Common myeloid progenitor, CD34-positive (primary cell): ENCODE data around the gene FAM13C.

Experiments used
- CTCF ChIA-PET: fragments of 350-600 bp; sonication (Branson Sonifier 250); formaldehyde crosslinking; loops from one replicate; lab custom pipeline; 2021; ENCODE audit warnings: antibody characterized with exemption; lab: Charles Lee
- POLR2A ChIA-PET: fragments of 350-600 bp; sonication (Branson Sonifier 250); formaldehyde crosslinking; loops from one replicate; lab custom pipeline; 2021; ENCODE audit warnings: antibody characterized with exemption; lab: Charles Lee
- DNase-seq, 3 donors: peaks; one replicate each; pipeline versions ENCODE4 v3.0.0 to v3.0.0-alpha.2; 2013
- H3K27ac ChIP-seq, 2 experiments: 1 replicate in 1 of 2; 2 replicates in 1 of 2; pipeline ENCODE4 v1.7.0; 2013; ENCODE audit warnings: inconsistent platforms in 2 of 2, low read length in 2 of 2, mild to moderate bottlenecking in 2 of 2, low read depth in 1 of 2, moderate library complexity in 1 of 2; ENCODE audit not compliant: severe bottlenecking in 2 of 2, insufficient read depth in 1 of 2, poor library complexity in 1 of 2
- H3K27me3 ChIP-seq, 5 experiments: replicated peaks in 2 of 5; 1 replicate in 3 of 5; 2 replicates in 2 of 5; pipeline versions ENCODE4 v1.6.1 to v1.7.0; 2013; ENCODE audit warnings: low read length in 4 of 5, mild to moderate bottlenecking in 2 of 5, moderate library complexity in 2 of 5, inconsistent platforms in 1 of 5; ENCODE audit not compliant: insufficient read depth in 5 of 5, control insufficient read depth in 4 of 5
- H3K36me3 ChIP-seq, 4 experiments: 1 replicate in 2 of 4; 2 replicates in 2 of 4; pipeline versions ENCODE4 v1.6.1 to v1.7.0; 2013; ENCODE audit warnings: low read length in 3 of 4, control low read depth in 1 of 4, mild to moderate bottlenecking in 1 of 4; ENCODE audit not compliant: control insufficient read depth in 4 of 4, insufficient read depth in 4 of 4
- H3K4me1 ChIP-seq, 4 experiments: 1 replicate in 3 of 4; 2 replicates in 1 of 4; pipeline versions ENCODE4 v1.6.1 to v1.7.1; 2013; ENCODE audit warnings: low read length in 3 of 4, mild to moderate bottlenecking in 3 of 4, control low read depth in 1 of 4, inconsistent platforms in 1 of 4, moderate library complexity in 1 of 4; ENCODE audit not compliant: control insufficient read depth in 4 of 4, insufficient read depth in 4 of 4; ENCODE audit errors: control extremely low read depth in 1 of 4
- H3K4me3 ChIP-seq, 7 experiments: 1 replicate in 4 of 7; 2 replicates in 3 of 7; pipeline versions ENCODE4 v1.5.1 to v1.7.0; 2013; ENCODE audit warnings: mild to moderate bottlenecking in 7 of 7, low read length in 6 of 7, moderate library complexity in 6 of 7, inconsistent platforms in 2 of 7, low read depth in 2 of 7, control low read depth in 1 of 7; ENCODE audit not compliant: insufficient read depth in 4 of 7, control insufficient read depth in 1 of 7; ENCODE audit errors: extremely low read depth in 1 of 7
- H3K9me3 ChIP-seq, 5 experiments: 1 replicate in 4 of 5; 2 replicates in 1 of 5; pipeline versions ENCODE4 v1.6.1 to v1.7.1; 2013; ENCODE audit warnings: low read length in 4 of 5, mild to moderate bottlenecking in 2 of 5, inconsistent platforms in 1 of 5, low read depth in 1 of 5, moderate library complexity in 1 of 5; ENCODE audit not compliant: control insufficient read depth in 4 of 5, insufficient read depth in 2 of 5; ENCODE audit errors: control extremely low read depth in 1 of 5
- WGBS: methylation state at CpG from one replicate; pipeline ENCODE4 v1.1.5; 2013; ENCODE audit not compliant: insufficient coverage; 5-methylcytosine and 5-hydroxymethylcytosine counted together

The FAM13C gene

DNA sequence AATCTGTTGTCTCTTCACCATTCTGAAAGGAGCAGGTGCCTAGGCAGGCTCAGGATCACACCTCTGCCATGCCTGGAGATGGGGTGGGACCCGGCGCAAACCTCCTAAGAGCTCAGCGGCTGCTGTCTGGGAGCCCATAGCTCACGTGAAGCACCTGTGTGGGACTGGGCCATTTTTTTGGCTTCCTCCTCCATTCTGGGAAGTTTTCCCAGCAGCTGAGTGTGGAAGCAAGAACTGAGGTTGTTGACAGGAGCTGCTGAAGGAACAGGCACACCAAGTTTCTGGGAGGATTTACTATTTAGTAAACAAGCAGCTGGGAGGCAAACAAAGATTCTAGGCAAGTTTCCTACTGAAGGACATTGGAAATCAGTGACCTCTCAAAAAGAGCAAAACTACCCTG, 77.3 kb downstream of the FAM13C start:
- POLR2A ChIA-PET, result no interaction called here
- WGBS, result 98% methylated on average over 4 of the region's 4 CpGs
- H3K4me1 ChIP-seq, result peaks cover 0 to 10% (median 8%) of the 10 kb centered on the region in 4 experiments

DNA sequence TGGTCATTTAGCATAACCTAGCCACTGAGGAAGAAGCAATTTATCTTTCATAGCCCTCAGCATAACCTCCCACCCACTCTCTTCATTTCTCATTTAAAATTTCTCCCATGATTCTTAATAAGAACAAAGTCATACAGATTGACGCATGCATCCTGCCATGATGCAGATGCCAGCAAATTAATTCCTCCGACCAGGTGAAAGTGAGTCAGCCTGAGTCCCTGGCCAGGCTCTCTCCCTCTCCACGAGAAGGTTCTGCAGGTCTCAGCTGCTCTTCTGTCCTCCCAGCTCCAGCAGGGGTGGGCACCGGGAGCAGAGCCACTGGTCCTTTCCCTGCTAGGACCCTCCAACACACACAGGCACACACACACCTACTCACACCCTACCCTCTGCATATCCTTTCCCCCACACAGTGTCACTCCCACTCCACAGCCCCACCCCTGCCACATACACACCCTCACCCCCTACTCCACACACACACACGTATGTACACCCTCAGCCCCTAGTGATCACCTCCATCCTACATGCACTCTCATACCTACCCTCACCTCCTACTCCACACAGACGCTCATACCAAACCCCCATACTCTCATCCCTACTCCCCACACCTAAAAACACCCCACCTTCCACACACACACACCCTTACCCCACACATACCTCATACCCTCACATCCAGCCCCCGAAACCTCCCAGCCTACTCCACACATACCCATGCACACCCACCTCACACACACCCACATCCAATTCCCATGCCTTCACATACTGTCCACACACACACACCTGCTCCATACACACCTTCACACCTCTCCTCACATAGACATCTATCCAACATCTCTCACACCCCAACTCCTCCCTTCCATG, 78.0 kb downstream of the FAM13C start:
- Histone ChIP-seq H3K4me3 (no peak overlapping the region), H3K36me3 (no peaks in the 10 kb centered on the region), H3K4me1 (peaks cover 0 to 13% (median 9%) of the 10 kb centered on the region in 4 experiments), H3K27ac (no peak overlapping the region), H3K9me3 (no peaks in the 10 kb centered on the region), H3K27me3 (no peaks in the 10 kb centered on the region)
- ChIA-PET POLR2A (no interaction called here), CTCF (no interaction called here)
- DNase-seq, result peak in 1 of 3 donors; percentile 13
- WGBS, result 93% methylated on average over 5 of the region's 7 CpGs

More for the DNA sequence above, 77.3 kb downstream of the FAM13C start:
- Histone ChIP-seq H3K27me3 (no peaks in the 10 kb centered on the region), H3K4me3 (no peak overlapping the region), H3K27ac (no peak overlapping the region), H3K9me3 (no peaks in the 10 kb centered on the region), H3K36me3 (no peaks in the 10 kb centered on the region)
- CTCF ChIA-PET, result no interaction called here
- no peak for DNase-seq

DNA sequence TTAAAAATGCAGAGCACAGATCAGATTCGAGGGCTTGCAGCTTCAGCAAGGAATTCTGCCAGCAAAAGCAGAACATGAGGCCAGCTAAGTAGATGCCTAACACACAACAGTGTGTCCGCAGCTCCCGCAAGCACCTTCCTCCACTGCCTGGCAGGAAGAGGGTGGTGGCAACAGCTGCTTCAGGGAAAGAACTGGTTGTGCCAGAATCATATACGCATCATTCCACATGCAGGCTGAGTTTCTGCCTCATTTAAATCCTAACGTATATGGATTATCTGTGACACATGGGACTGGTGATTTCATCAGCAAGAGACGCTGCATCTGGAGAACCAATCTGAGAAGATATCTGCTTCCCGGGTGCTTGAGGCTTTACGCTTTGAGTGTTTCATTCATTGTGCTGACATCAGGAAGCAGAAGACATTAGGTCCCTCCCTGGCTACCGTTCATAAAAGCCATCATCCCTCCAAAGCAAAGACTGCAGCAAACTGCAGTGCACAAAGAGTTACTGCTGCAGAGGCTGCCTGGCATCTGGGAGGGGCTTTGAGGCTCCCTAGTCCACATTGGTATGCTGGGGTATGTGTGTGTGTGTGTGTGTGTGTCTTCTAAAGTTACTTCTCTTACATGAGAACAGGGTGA, 78.8 kb downstream of the FAM13C start:
- Histone ChIP-seq H3K4me3 (peak overlapping the region in 3 of 7 experiments; percentile 5 to 30 (median 10)), H3K27ac (no peak overlapping the region), H3K9me3 (no peaks in the 10 kb centered on the region), H3K4me1 (peaks cover 0 to 13% (median 9%) of the 10 kb centered on the region in 4 experiments), H3K27me3 (no peaks in the 10 kb centered on the region), H3K36me3 (no peaks in the 10 kb centered on the region)
- ChIA-PET CTCF (no interaction called here), POLR2A (no interaction called here)
- WGBS, result 35% methylated on average over 7 of the region's 9 CpGs
- DNase-seq, result peak in 2 of 3 donors; percentile 2 to 24

DNA sequence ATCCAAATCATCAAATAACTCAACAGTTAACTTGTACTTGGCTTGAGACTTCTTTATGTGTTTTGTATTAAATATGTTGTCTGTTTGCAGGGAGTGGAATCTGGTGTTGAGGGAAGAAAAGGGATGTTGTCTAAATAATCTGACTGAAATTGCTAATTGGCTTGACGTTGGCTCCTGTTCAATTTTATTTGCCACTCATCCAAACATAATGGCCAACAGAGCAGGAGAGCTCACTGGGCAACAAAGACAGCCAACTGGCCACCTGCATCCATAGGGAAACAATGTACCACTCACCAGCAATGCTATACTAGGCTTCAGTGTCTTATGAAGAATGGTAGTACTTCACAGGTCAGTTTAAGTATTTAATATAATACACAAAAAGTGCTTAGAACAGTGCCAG, 80.5 kb downstream of the FAM13C start:
- no peak for DNase-seq
- ChIA-PET POLR2A (no interaction called here), CTCF (no interaction called here)
- Histone ChIP-seq H3K4me3 (no peak overlapping the region), H3K4me1 (peaks cover 0 to 13% (median 9%) of the 10 kb centered on the region in 4 experiments), H3K27me3 (no peaks in the 10 kb centered on the region), H3K9me3 (no peaks in the 10 kb centered on the region), H3K36me3 (no peaks in the 10 kb centered on the region), H3K27ac (no peak overlapping the region)
- WGBS, result no CpG with 5 or more reads among the region's 1 CpG

DNA sequence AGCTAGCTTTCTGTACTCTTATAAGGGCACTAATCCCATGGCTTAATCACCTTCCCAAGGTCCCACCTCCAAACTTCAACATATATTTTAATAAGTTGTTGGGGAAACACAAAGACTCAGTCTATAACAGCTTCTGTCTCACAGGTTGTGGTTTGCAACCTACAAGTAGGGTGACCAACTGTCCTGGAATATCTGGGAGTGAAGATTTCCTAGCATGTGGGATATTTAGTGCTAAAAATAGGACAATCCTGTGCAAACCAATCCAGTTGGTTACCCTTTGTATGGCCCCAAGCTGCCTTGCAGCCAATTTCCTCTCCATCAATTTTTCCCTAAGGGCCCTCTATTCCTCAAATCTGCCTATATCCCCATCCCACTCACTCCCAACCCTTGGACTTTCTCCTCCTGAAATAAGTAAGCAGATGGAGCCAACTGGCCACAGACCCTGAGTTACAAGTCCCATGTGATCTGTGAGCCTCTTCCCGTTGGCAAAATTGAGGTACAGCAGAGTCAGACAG, 82.3 kb downstream of the FAM13C start:
- no peaks in the 10 kb centered on the region for H3K36me3 ChIP-seq
- H3K27ac ChIP-seq, result no peak overlapping the region
- POLR2A ChIA-PET, result no interaction called here
- CTCF ChIA-PET, result no interaction called here
- DNase-seq, result no peak
- H3K27me3 ChIP-seq, result no peaks in the 10 kb centered on the region
- H3K9me3 ChIP-seq, result no peaks in the 10 kb centered on the region
- H3K4me1 ChIP-seq, result peaks cover 0 to 13% (median 9%) of the 10 kb centered on the region in 4 experiments
- 100% methylated on average over 1 of the region's 1 CpG for WGBS
- H3K4me3 ChIP-seq, result no peak overlapping the region

DNA sequence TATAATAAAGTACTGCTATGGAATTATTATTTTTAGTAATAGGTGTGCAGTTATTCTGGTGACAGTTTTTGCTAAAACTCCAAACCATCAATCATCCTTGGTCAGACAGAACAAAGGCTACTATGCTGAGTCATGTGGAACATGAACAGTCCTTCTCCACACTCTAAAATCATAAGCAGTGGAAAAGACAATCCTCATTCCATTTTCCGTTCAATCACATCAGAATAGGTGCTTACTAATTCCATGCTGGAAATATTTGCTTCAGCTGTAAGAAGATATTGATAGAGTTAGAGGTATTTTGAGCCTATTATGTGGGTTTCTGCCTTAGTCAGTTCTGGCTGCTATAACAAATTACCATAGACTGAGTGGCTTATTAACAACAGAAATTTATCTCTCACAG, 82.9 kb downstream of the FAM13C start:
- H3K4me1 ChIP-seq, result peaks cover 0 to 13% (median 9%) of the 10 kb centered on the region in 4 experiments
- peak in 2 of 3 donors; percentile 3 to 37 for DNase-seq
- ChIA-PET CTCF (no interaction called here), POLR2A (no interaction called here)
- H3K9me3 ChIP-seq, result no peaks in the 10 kb centered on the region
- no CpG with 5 or more reads among the region's 1 CpG for WGBS
- H3K27ac ChIP-seq, result no peak overlapping the region
- H3K27me3 ChIP-seq, result no peaks in the 10 kb centered on the region
- H3K4me3 ChIP-seq, result no peak overlapping the region
- no peaks in the 10 kb centered on the region for H3K36me3 ChIP-seq

DNA sequence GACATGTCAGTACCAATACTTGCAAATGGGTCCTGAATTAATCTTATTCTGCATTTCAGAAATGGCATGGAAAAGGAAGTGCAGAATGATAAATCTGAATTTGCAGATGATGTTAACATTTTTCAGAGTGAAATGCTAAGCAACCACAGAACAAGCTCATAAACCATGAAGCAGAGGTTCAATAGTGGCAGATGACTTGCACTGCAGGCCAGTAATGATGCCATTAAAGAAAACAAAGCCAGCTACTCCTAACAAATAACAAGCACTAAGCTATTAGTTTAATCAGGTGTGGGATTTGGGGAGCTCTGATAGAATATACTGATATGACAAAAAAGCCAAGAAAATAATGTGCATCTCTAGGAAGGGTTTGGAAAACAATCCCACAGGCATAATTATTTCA, 85.4 kb downstream of the FAM13C start:
- peaks cover 0 to 4% (median 0%) of the 10 kb centered on the region in 4 experiments for H3K4me1 ChIP-seq
- DNase-seq, result no peak
- no peaks in the 10 kb centered on the region for H3K36me3 ChIP-seq
- no peaks in the 10 kb centered on the region for H3K27me3 ChIP-seq
- H3K9me3 ChIP-seq, result no peaks in the 10 kb centered on the region
- ChIA-PET POLR2A (no interaction called here), CTCF (no interaction called here)
- H3K27ac ChIP-seq, result no peak overlapping the region
- no peak overlapping the region for H3K4me3 ChIP-seq
